ENCODE data around the gene EML3.

EML3 gene

GRCh38 chr11:62580959-62581715 lies 31.4 kb downstream of the EML3 start:
- TF ChIP-seq CTCF (IDR thresholded peaks at IDR 0.05; ENCODE audit: insufficient read depth, missing control alignments): no peak

GRCh38 chr11:62579252-62579651 lies 33.3 kb downstream of the EML3 start:
- TF ChIP-seq CTCF (IDR thresholded peaks at IDR 0.05; ENCODE audit: insufficient read depth, missing control alignments): no peak
- no peak for DNase-seq (ENCODE audit: insufficient read length, low spot score)
- FAIRE-seq: no peak

More at GRCh38 chr11:62580959-62581715, 31.4 kb downstream of the EML3 start:
- FAIRE-seq (no peak), DNase-seq (ENCODE audit: insufficient read length, low spot score) (no peak)

GRCh38 chr11:62578541-62578940 lies 34.0 kb downstream of the EML3 start:
- no peak for TF ChIP-seq CTCF (IDR thresholded peaks at IDR 0.05; ENCODE audit: insufficient read depth, missing control alignments)
- DNase-seq (ENCODE audit: insufficient read length, low spot score) (no peak), FAIRE-seq (no peak)

GRCh38 chr11:62577046-62577714 lies 35.4 kb downstream of the EML3 start:
- FAIRE-seq (no peak), DNase-seq (ENCODE audit: insufficient read length, low spot score) (no peak)
- no peak for TF ChIP-seq CTCF (IDR thresholded peaks at IDR 0.05; ENCODE audit: insufficient read depth, missing control alignments)

GRCh38 chr11:62575837-62576236 lies 36.7 kb downstream of the EML3 start:
- TF ChIP-seq CTCF (IDR thresholded peaks at IDR 0.05; ENCODE audit: insufficient read depth, missing control alignments): no peak
- FAIRE-seq: no peak
- no peak for DNase-seq (ENCODE audit: insufficient read length, low spot score)

GRCh38 chr11:62575156-62575555 lies 37.4 kb downstream of the EML3 start:
- TF ChIP-seq CTCF (IDR thresholded peaks at IDR 0.05; ENCODE audit: insufficient read depth, missing control alignments): no peak
- FAIRE-seq: no peak
- no peak for DNase-seq (ENCODE audit: insufficient read length, low spot score)
